Common myeloid progenitor, CD34-positive (primary cell): Measurements from ENCODE around the gene MCM3AP.

Source experiments
- CTCF ChIA-PET: fragments of 350-600 bp; sonication (Branson Sonifier 250); formaldehyde crosslinking; loops from one replicate; lab custom pipeline; 2021; ENCODE audit warnings: antibody characterized with exemption; lab: Charles Lee
- POLR2A ChIA-PET: fragments of 350-600 bp; sonication (Branson Sonifier 250); formaldehyde crosslinking; loops from one replicate; lab custom pipeline; 2021; ENCODE audit warnings: antibody characterized with exemption; lab: Charles Lee
- DNase-seq, 3 donors: peaks; one replicate each; pipeline versions ENCODE4 v3.0.0 to v3.0.0-alpha.2; 2013
- H3K27ac ChIP-seq, 2 experiments: 1 replicate in 1 of 2; 2 replicates in 1 of 2; pipeline ENCODE4 v1.7.0; 2013; ENCODE audit warnings: inconsistent platforms in 2 of 2, low read length in 2 of 2, mild to moderate bottlenecking in 2 of 2, low read depth in 1 of 2, moderate library complexity in 1 of 2; ENCODE audit not compliant: severe bottlenecking in 2 of 2, insufficient read depth in 1 of 2, poor library complexity in 1 of 2
- H3K27me3 ChIP-seq, 5 experiments: replicated peaks in 2 of 5; 1 replicate in 3 of 5; 2 replicates in 2 of 5; pipeline versions ENCODE4 v1.6.1 to v1.7.0; 2013; ENCODE audit warnings: low read length in 4 of 5, mild to moderate bottlenecking in 2 of 5, moderate library complexity in 2 of 5, inconsistent platforms in 1 of 5; ENCODE audit not compliant: insufficient read depth in 5 of 5, control insufficient read depth in 4 of 5
- H3K36me3 ChIP-seq, 4 experiments: 1 replicate in 2 of 4; 2 replicates in 2 of 4; pipeline versions ENCODE4 v1.6.1 to v1.7.0; 2013; ENCODE audit warnings: low read length in 3 of 4, control low read depth in 1 of 4, mild to moderate bottlenecking in 1 of 4; ENCODE audit not compliant: control insufficient read depth in 4 of 4, insufficient read depth in 4 of 4
- H3K4me1 ChIP-seq, 4 experiments: 1 replicate in 3 of 4; 2 replicates in 1 of 4; pipeline versions ENCODE4 v1.6.1 to v1.7.1; 2013; ENCODE audit warnings: low read length in 3 of 4, mild to moderate bottlenecking in 3 of 4, control low read depth in 1 of 4, inconsistent platforms in 1 of 4, moderate library complexity in 1 of 4; ENCODE audit not compliant: control insufficient read depth in 4 of 4, insufficient read depth in 4 of 4; ENCODE audit errors: control extremely low read depth in 1 of 4
- H3K4me3 ChIP-seq, 7 experiments: 1 replicate in 4 of 7; 2 replicates in 3 of 7; pipeline versions ENCODE4 v1.5.1 to v1.7.0; 2013; ENCODE audit warnings: mild to moderate bottlenecking in 7 of 7, low read length in 6 of 7, moderate library complexity in 6 of 7, inconsistent platforms in 2 of 7, low read depth in 2 of 7, control low read depth in 1 of 7; ENCODE audit not compliant: insufficient read depth in 4 of 7, control insufficient read depth in 1 of 7; ENCODE audit errors: extremely low read depth in 1 of 7
- H3K9me3 ChIP-seq, 5 experiments: 1 replicate in 4 of 5; 2 replicates in 1 of 5; pipeline versions ENCODE4 v1.6.1 to v1.7.1; 2013; ENCODE audit warnings: low read length in 4 of 5, mild to moderate bottlenecking in 2 of 5, inconsistent platforms in 1 of 5, low read depth in 1 of 5, moderate library complexity in 1 of 5; ENCODE audit not compliant: control insufficient read depth in 4 of 5, insufficient read depth in 2 of 5; ENCODE audit errors: control extremely low read depth in 1 of 5
- WGBS: methylation state at CpG from one replicate; pipeline ENCODE4 v1.1.5; 2013; ENCODE audit not compliant: insufficient coverage; 5-methylcytosine and 5-hydroxymethylcytosine counted together

The MCM3AP gene

GRCh38 chr21:46254208-46254975 is 31.0 kb downstream of the MCM3AP start:
- POLR2A ChIA-PET = interaction anchor here (0.5 kb wide), 1 partner anchor 17 kb away, joined by 3 read pairs; no protein-coding TSS in a partner anchor
- peak in 1 of 3 donors; percentile 7 for DNase-seq
- H3K9me3 ChIP-seq = no peaks in the 10 kb centered on the region
- H3K27ac ChIP-seq = peak overlapping the region; percentile 1 to 69
- peaks cover 11 to 81% (median 53%) of the 10 kb centered on the region in 4 experiments for H3K36me3 ChIP-seq
- peak overlapping the region in 1 of 7 experiments; percentile 26 for H3K4me3 ChIP-seq
- CTCF ChIA-PET = interaction anchor here (0.7 to 2.5 kb wide), 7 partner anchors 14 to 111 kb away, joined by 3 to 6 read pairs (median 4); partner anchors contain the start of gene MCM3AP
- no peaks in the 10 kb centered on the region for H3K27me3 ChIP-seq
- WGBS = 56% methylated on average over 10 of the region's 12 CpGs
- peaks cover 2 to 27% (median 20%) of the 10 kb centered on the region in 4 experiments for H3K4me1 ChIP-seq

GRCh38 chr21:46253610-46254124 is 31.7 kb downstream of the MCM3AP start:
- H3K27ac ChIP-seq = peak overlapping the region; percentile 42 to 69

GRCh38 chr21:46252840-46253239 is 32.6 kb downstream of the MCM3AP start:
- POLR2A ChIA-PET = no interaction called here
- Histone ChIP-seq H3K36me3 (peaks cover 11 to 80% (median 52%) of the 10 kb centered on the region in 4 experiments), H3K9me3 (no peaks in the 10 kb centered on the region), H3K27me3 (no peaks in the 10 kb centered on the region), H3K4me3 (no peak overlapping the region), H3K4me1 (peaks cover 2 to 27% (median 20%) of the 10 kb centered on the region in 4 experiments), H3K27ac (peak overlapping the region in 1 of 2 experiments; percentile 69)
- CTCF ChIA-PET = interaction anchor here (0.7 to 2.5 kb wide), 6 partner anchors 13 to 109 kb away, joined by 3 to 6 read pairs (median 4); partner anchors contain the start of gene MCM3AP
- no peak for DNase-seq
- WGBS = 100% methylated on average over 3 of the region's 4 CpGs

More at GRCh38 chr21:46253610-46254124, 31.7 kb downstream of the MCM3AP start:
- CTCF ChIA-PET = interaction anchor here (0.5 to 2.5 kb wide), 7 partner anchors 14 to 100 kb away, joined by 3 to 6 read pairs (median 4); partner anchors contain the start of gene MCM3AP
- WGBS = 10% methylated on average over 4 of the region's 8 CpGs
- H3K4me1 ChIP-seq = peaks cover 2 to 27% (median 20%) of the 10 kb centered on the region in 4 experiments
- H3K9me3 ChIP-seq = no peaks in the 10 kb centered on the region
- H3K36me3 ChIP-seq = peaks cover 11 to 81% (median 51%) of the 10 kb centered on the region in 4 experiments
- peak; percentile 92 to 98 (median 98) for DNase-seq
- peak overlapping the region in 1 of 7 experiments; percentile 26 for H3K4me3 ChIP-seq
- POLR2A ChIA-PET = interaction anchor here (0.5 to 0.7 kb wide), 3 partner anchors 12 to 222 kb away, joined by 3 to 4 read pairs (median 3); no protein-coding TSS in a partner anchor
- H3K27me3 ChIP-seq = no peaks in the 10 kb centered on the region

- Histone ChIP-seq H3K9me3 (no peaks in the 10 kb centered on the region), H3K4me1 (peaks cover 2 to 23% (median 19%) of the 10 kb centered on the region in 4 experiments), H3K4me3 (no peak overlapping the region), H3K27ac (no peak overlapping the region), H3K27me3 (no peaks in the 10 kb centered on the region), H3K36me3 (peaks cover 16 to 80% (median 52%) of the 10 kb centered on the region in 4 experiments)
- CTCF ChIA-PET = interaction anchor here (1.1 to 1.9 kb wide), 2 partner anchors 9 to 20 kb away, joined by 3 to 4 read pairs; no protein-coding TSS in a partner anchor
- POLR2A ChIA-PET = no interaction called here
- 100% methylated on average over 5 of the region's 6 CpGs for WGBS
- DNase-seq = no peak
These were observed 35.2 kb downstream of the MCM3AP start for GRCh38 chr21:46250146-46250725.

GRCh38 chr21:46248827-46249226 is 36.6 kb downstream of the MCM3AP start:
- no peak overlapping the region for H3K4me3 ChIP-seq
- peaks cover 0 to 10% (median 7%) of the 10 kb centered on the region in 4 experiments for H3K4me1 ChIP-seq
- H3K36me3 ChIP-seq = peaks cover 18 to 83% (median 57%) of the 10 kb centered on the region in 4 experiments
- no peak for DNase-seq
- WGBS = 100% methylated on average over 2 of the region's 2 CpGs
- H3K9me3 ChIP-seq = no peaks in the 10 kb centered on the region
- no peak overlapping the region for H3K27ac ChIP-seq
- POLR2A ChIA-PET = no interaction called here
- CTCF ChIA-PET = interaction anchor here (1.9 kb wide), 1 partner anchor 18 kb away, joined by 4 read pairs; no protein-coding TSS in a partner anchor
- H3K27me3 ChIP-seq = no peaks in the 10 kb centered on the region

GRCh38 chr21:46248422-46248782 is 37.0 kb downstream of the MCM3AP start:
- H3K4me3 ChIP-seq = no peak overlapping the region
- no peaks in the 10 kb centered on the region for H3K9me3 ChIP-seq
- CTCF ChIA-PET = no interaction called here
- H3K27me3 ChIP-seq = no peaks in the 10 kb centered on the region
- peaks cover 22 to 87% (median 62%) of the 10 kb centered on the region in 4 experiments for H3K36me3 ChIP-seq
- H3K4me1 ChIP-seq = peaks cover 0 to 5% (median 3%) of the 10 kb centered on the region in 4 experiments
- no peak for DNase-seq
- no CpG with 5 or more reads among the region's 1 CpG for WGBS
- POLR2A ChIA-PET = no interaction called here
- H3K27ac ChIP-seq = peak overlapping the region in 1 of 2 experiments; percentile 26
